ENCODE measurements around the gene GPATCH11. TPM values are rescaled to one million over a fixed set of nuclear protein-coding genes. Genes with fewer than 3 reads are reported as not detected.

Gene GPATCH11
- total and polyA plus RNA-seq, 2 donors (not counting 1 experiment from before 2014, with no cell fraction given): 5.9 to 7.9 TPM

GRCh38 chr2:37052600-37053332, 31.6 kb upstream of the GPATCH11 start:
- Histone ChIP-seq H3K4me2 (ENCODE audit: extremely low read depth, insufficient read depth, low read length) (no peak overlapping the region), H3K36me3 (ENCODE audit: control insufficient read depth, insufficient read depth, low read length) (peaks cover 2% of the 10 kb centered on the region), H2AFZ (ENCODE audit: low read length) (no peak overlapping the region), H3K9ac (ENCODE audit: insufficient read depth, low read length) (no peak overlapping the region), H3K9me3 (ENCODE audit: control insufficient read depth, insufficient read depth, low read depth, low read length) (no peaks in the 10 kb centered on the region), H4K20me1 (ENCODE audit: control insufficient read depth, extremely low read depth, insufficient read depth, low read length) (no peaks in the 10 kb centered on the region), H3K27ac (ENCODE audit: insufficient read depth, low read length) (no peak overlapping the region), H3K27me3 (ENCODE audit: control insufficient read depth, insufficient read depth, low read length) (no peaks in the 10 kb centered on the region), H3K79me2 (ENCODE audit: control insufficient read depth, insufficient read depth, low read length) (no peaks in the 10 kb centered on the region), H3K4me3 (replicated peaks in 1 of 4; ENCODE audit: control extremely low read depth in 1 of 4, insufficient read depth in 1 of 4, low read depth in 3 of 4, low read length in 4 of 4) (no peak overlapping the region), H3K4me1 (ENCODE audit: control insufficient read depth, extremely low read depth, insufficient read depth, low read length) (no peaks in the 10 kb centered on the region)
- DNase-seq (ENCODE audit: low read depth in 2 of 2): no peak
- TF ChIP-seq EZH2 (IDR thresholded peaks at IDR 0.05; ENCODE audit: low read length, missing control alignments) (no peak), CTCF (conservative IDR thresholded peaks at IDR 0.05 in 1 of 2, IDR thresholded peaks at IDR 0.05 in 1 of 2; ENCODE audit: low read depth in 1 of 2, low read length in 2 of 2) (no peak)

- Histone ChIP-seq H3K36me3 (ENCODE audit: control insufficient read depth, insufficient read depth, low read length) (peaks cover 3% of the 10 kb centered on the region), H3K9ac (ENCODE audit: insufficient read depth, low read length) (no peak overlapping the region), H3K27ac (ENCODE audit: insufficient read depth, low read length) (no peak overlapping the region)
These were observed 24.5 kb upstream of the GPATCH11 start for GRCh38 chr2:37059841-37060240.

GRCh38 chr2:37060446-37060845, 23.9 kb upstream of the GPATCH11 start:
- Histone ChIP-seq H3K4me3 (replicated peaks in 1 of 4; ENCODE audit: control extremely low read depth in 1 of 4, insufficient read depth in 1 of 4, low read depth in 3 of 4, low read length in 4 of 4) (no peak overlapping the region), H3K27me3 (ENCODE audit: control insufficient read depth, insufficient read depth, low read length) (no peaks in the 10 kb centered on the region), H3K9ac (ENCODE audit: insufficient read depth, low read length) (no peak overlapping the region), H3K79me2 (ENCODE audit: control insufficient read depth, insufficient read depth, low read length) (no peaks in the 10 kb centered on the region), H3K27ac (ENCODE audit: insufficient read depth, low read length) (no peak overlapping the region), H3K4me2 (ENCODE audit: extremely low read depth, insufficient read depth, low read length) (no peak overlapping the region), H3K36me3 (ENCODE audit: control insufficient read depth, insufficient read depth, low read length) (peaks cover 3% of the 10 kb centered on the region), H2AFZ (ENCODE audit: low read length) (no peak overlapping the region), H3K9me3 (ENCODE audit: control insufficient read depth, insufficient read depth, low read depth, low read length) (no peaks in the 10 kb centered on the region), H4K20me1 (ENCODE audit: control insufficient read depth, extremely low read depth, insufficient read depth, low read length) (no peaks in the 10 kb centered on the region), H3K4me1 (ENCODE audit: control insufficient read depth, extremely low read depth, insufficient read depth, low read length) (no peaks in the 10 kb centered on the region)
- DNase-seq (ENCODE audit: low read depth in 2 of 2): no peak
- TF ChIP-seq CTCF (conservative IDR thresholded peaks at IDR 0.05 in 1 of 2, IDR thresholded peaks at IDR 0.05 in 1 of 2; ENCODE audit: low read depth in 1 of 2, low read length in 2 of 2): no peak
- TF ChIP-seq EZH2 (IDR thresholded peaks at IDR 0.05; ENCODE audit: low read length, missing control alignments): no peak

More at GRCh38 chr2:37059841-37060240, 24.5 kb upstream of the GPATCH11 start:
- H2AFZ ChIP-seq (ENCODE audit: low read length): no peak overlapping the region
- no peaks in the 10 kb centered on the region for H3K4me1 ChIP-seq (ENCODE audit: control insufficient read depth, extremely low read depth, insufficient read depth, low read length)
- H3K4me2 ChIP-seq (ENCODE audit: extremely low read depth, insufficient read depth, low read length): no peak overlapping the region
- H3K9me3 ChIP-seq (ENCODE audit: control insufficient read depth, insufficient read depth, low read depth, low read length): no peaks in the 10 kb centered on the region
- H3K4me3 ChIP-seq (replicated peaks in 1 of 4; ENCODE audit: control extremely low read depth in 1 of 4, insufficient read depth in 1 of 4, low read depth in 3 of 4, low read length in 4 of 4): no peak overlapping the region
- no peak for DNase-seq (ENCODE audit: low read depth in 2 of 2)
- no peak for TF ChIP-seq CTCF (conservative IDR thresholded peaks at IDR 0.05 in 1 of 2, IDR thresholded peaks at IDR 0.05 in 1 of 2; ENCODE audit: low read depth in 1 of 2, low read length in 2 of 2)
- TF ChIP-seq EZH2 (IDR thresholded peaks at IDR 0.05; ENCODE audit: low read length, missing control alignments): no peak
- H3K27me3 ChIP-seq (ENCODE audit: control insufficient read depth, insufficient read depth, low read length): no peaks in the 10 kb centered on the region
- H4K20me1 ChIP-seq (ENCODE audit: control insufficient read depth, extremely low read depth, insufficient read depth, low read length): no peaks in the 10 kb centered on the region
- H3K79me2 ChIP-seq (ENCODE audit: control insufficient read depth, insufficient read depth, low read length): no peaks in the 10 kb centered on the region

All from fibroblast of lung (primary cell).